Measurements from ENCODE around the gene XPO4. TPM values are rescaled to one million over a fixed set of nuclear protein-coding genes. Genes with fewer than 3 reads are reported as not detected.

The XPO4 gene
- polyA plus RNA-seq, 1 of the 3 experiments (the other 2 are of a cell fraction) = 4.2 TPM

- no peak for DNase-seq
- 26% methylated on average over 3 of the region's 3 CpGs for WGBS (ENCODE audit: low lambda C conversion rate)
- H3K4me2 ChIP-seq = peak overlapping the region; percentile 52; the same call in 1 of the 2 replicates
- POLR2A ChIA-PET = interaction anchor here (0.6 kb wide), 1 partner anchor 118 kb away, joined by 3 read pairs; no protein-coding TSS in a partner anchor
- peaks cover 30% of the 10 kb centered on the region for H3F3A ChIP-seq (replicated peaks; ENCODE audit: insufficient read depth)
- no peaks in the 10 kb centered on the region for H3K9me3 ChIP-seq
- CTCF ChIA-PET = interaction anchor here (1.2 to 5.0 kb wide), 4 partner anchors 9 to 331 kb away, joined by 3 to 76 read pairs (median 26); no protein-coding TSS in a partner anchor
- H3K4me3 ChIP-seq (ENCODE audit: low read depth in 2 of 2, low read length in 1 of 2) = no peak overlapping the region
- H3K4me1 ChIP-seq (ENCODE audit: control insufficient read depth in 1 of 2, insufficient read depth in 2 of 2, low read depth in 1 of 2, low read length in 1 of 2) = peaks cover 0 to 29% of the 10 kb centered on the region in 2 experiments; a peak in 3 of 4 replicates
- no peaks in the 10 kb centered on the region for H4K20me1 ChIP-seq (ENCODE audit: insufficient read depth)
- H3K9ac ChIP-seq = no peak overlapping the region
- H3K36me3 ChIP-seq (replicated peaks in 1 of 2; ENCODE audit: control insufficient read depth in 1 of 2, insufficient read depth in 2 of 2, low read length in 1 of 2) = peaks cover 9 to 15% of the 10 kb centered on the region in 2 experiments
- no peaks in the 10 kb centered on the region for H3K27me3 ChIP-seq (ENCODE audit: insufficient read depth)
- no peaks in the 10 kb centered on the region for H3K9me2 ChIP-seq
- TF ChIP-seq EP300 (IDR thresholded peaks at IDR 0.05; ENCODE audit: borderline replicate concordance in 1 of 2, low read depth in 1 of 2, low read length in 1 of 2) = peak in 1 of 2 experiments; percentile 73; a peak in 2 of 4 replicates
- TF ChIP-seq NFIC (IDR thresholded peaks at IDR 0.05; ENCODE audit: borderline replicate concordance) = peak; percentile 69
- TF ChIP-seq FOSL2 (IDR thresholded peaks at IDR 0.05; ENCODE audit: borderline replicate concordance, low read depth) = peak; percentile 13; the same call in 1 of the 2 replicates
- TF ChIP-seq RCOR1 (IDR thresholded peaks at IDR 0.05; ENCODE audit: low read length) = no peak
- peak; percentile 61 for TF ChIP-seq JUND (IDR thresholded peaks at IDR 0.05)
- no peak for TF ChIP-seq GATA2 (CRISPR knock-in tag; IDR thresholded peaks at IDR 0.05)
- no peak for TF ChIP-seq SIN3A (IDR thresholded peaks at IDR 0.05; ENCODE audit: borderline replicate concordance, low read depth, low read length)
- peak; percentile 83 for TF ChIP-seq FOXM1 (IDR thresholded peaks at IDR 0.05; ENCODE audit: low read depth)
- no peak for TF ChIP-seq POLR2AphosphoS5 (IDR thresholded peaks at IDR 0.05; ENCODE audit: low read depth, low read length)
- TF ChIP-seq MEF2A (IDR thresholded peaks at IDR 0.05; ENCODE audit: borderline replicate concordance, low read depth) = no peak
- TF ChIP-seq ZBTB33 (IDR thresholded peaks at IDR 0.05; ENCODE audit: borderline replicate concordance, low read depth) = peak; percentile 18; the same call in 1 of the 2 replicates
- no peak for TF ChIP-seq ELF1 (IDR thresholded peaks at IDR 0.05)
- TF ChIP-seq NRF1 (IDR thresholded peaks at IDR 0.05; ENCODE audit: low read depth, low read length) = no peak
- peak; percentile 30; the same call in 1 of the 2 replicates for TF ChIP-seq MAX (IDR thresholded peaks at IDR 0.05; ENCODE audit: low read depth)
- peak; percentile 59; the same call in 1 of the 2 replicates for TF ChIP-seq TEAD4 (IDR thresholded peaks at IDR 0.05; ENCODE audit: borderline replicate concordance, insufficient read depth)
- peak; percentile 67 for TF ChIP-seq PBX3 (IDR thresholded peaks at IDR 0.05)
- TF ChIP-seq TCF12 (IDR thresholded peaks at IDR 0.05) = peak; percentile 66
- H2AFZ ChIP-seq (ENCODE audit: low read depth) = no peak overlapping the region
- peaks cover 5% of the 10 kb centered on the region; the same call in 1 of the 2 replicates for H3K79me2 ChIP-seq (ENCODE audit: insufficient read depth)
- peak overlapping the region in 1 of 2 experiments; percentile 41; a peak in 2 of 4 replicates for H3K27ac ChIP-seq (ENCODE audit: low read depth in 2 of 2, low read length in 1 of 2)
These were observed 77.1 kb downstream of the XPO4 start for GRCh38 chr13:20825477-20825875.
